GM18858 (cell line): ENCODE data around the gene VAT1L.
A peak's percentile ranks its signal among the peaks of the same experiment; 100 is the strongest.
"Not testable (repeated sequence)": the region's sequence is repeated elsewhere in the genome, so short reads cannot be mapped to it uniquely, and the experiment has no call there.

Experiments used
- ATAC-seq: cut with Tn5 transposase; IDR thresholded peaks from one replicate; pipeline ENCODE4 v1.9.1; 2021; ENCODE audit not compliant: unreplicated experiment

VAT1L gene

GRCh38 chr16:77987810-77988209 is 199.4 kb downstream of the VAT1L start:
- no peak for ATAC-seq

- ATAC-seq = no peak
Observed at GRCh38 chr16:77989846-77990245, 201.5 kb downstream of the VAT1L start.

GRCh38 chr16:77991701-77992100 is 203.3 kb downstream of the VAT1L start:
- no peak for ATAC-seq

- ATAC-seq = not testable (repeated sequence)
Observed at GRCh38 chr16:77992381-77992780, 204.0 kb downstream of the VAT1L start.

- ATAC-seq = no peak
Observed at GRCh38 chr16:77993111-77993985, 205.0 kb downstream of the VAT1L start.

GRCh38 chr16:77995843-77996455 is 207.6 kb downstream of the VAT1L start:
- ATAC-seq = no peak

- ATAC-seq = no peak
Observed at GRCh38 chr16:77998350-77999023, 210.1 kb downstream of the VAT1L start.

- ATAC-seq = no peak
Observed at GRCh38 chr16:78001451-78002025, 213.2 kb downstream of the VAT1L start.

- ATAC-seq = peak; percentile 98
Observed at GRCh38 chr16:78002915-78003538, 214.7 kb downstream of the VAT1L start.

DNA sequence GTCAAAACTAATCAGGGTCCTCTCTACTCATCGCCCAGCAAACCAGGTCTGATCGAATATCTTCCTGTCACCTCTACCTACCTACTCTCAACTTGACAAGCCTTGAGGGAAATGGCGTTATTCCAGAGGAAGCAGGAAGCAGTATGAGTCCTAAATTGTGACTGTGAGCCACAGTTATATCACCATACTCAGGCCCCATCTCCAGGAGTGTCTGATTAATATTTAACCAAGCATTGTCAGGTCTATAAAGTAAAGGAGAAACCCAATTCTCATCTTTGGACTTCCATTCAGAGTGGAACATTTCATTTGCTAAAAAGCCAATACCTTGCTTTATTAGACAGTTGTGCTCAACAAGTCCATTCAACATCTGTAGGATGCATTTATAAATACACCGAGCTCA is 216.2 kb downstream of the VAT1L start:
- no peak for ATAC-seq

GRCh38 chr16:78005881-78006280 is 217.5 kb downstream of the VAT1L start:
- no peak for ATAC-seq

DNA sequence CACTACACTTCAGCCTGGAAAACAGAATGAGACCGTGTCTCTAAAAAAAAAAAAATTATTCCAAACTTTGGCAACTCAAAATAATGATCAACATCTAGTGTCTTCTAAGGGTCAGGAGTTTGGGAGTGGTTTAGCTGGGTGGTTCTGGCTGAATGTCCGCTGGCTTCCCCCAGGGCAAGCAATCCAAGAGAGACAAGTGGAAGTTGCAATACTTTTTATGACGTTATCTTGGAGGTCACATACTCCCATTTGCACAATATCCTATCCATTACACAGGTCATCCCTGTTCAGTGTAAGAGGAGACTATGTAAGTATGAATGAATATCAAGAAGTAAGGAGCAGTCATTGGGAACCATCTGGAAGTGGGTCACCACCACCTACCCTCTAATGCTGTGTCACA is 218.8 kb downstream of the VAT1L start:
- no peak for ATAC-seq

GRCh38 chr16:78022347-78023060 is 234.1 kb downstream of the VAT1L start, which contains the start of gene CLEC3A:
Gene CLEC3A, plus strand, starts transcription at chr16:78022548. Its CDS starts 79 bp downstream, at chr16:78022627.
- no peak for ATAC-seq

GRCh38 chr16:78024159-78024558 is 235.8 kb downstream of the VAT1L start:
- no peak for ATAC-seq

- no peak for ATAC-seq
Observed at GRCh38 chr16:78025631-78026030, 237.3 kb downstream of the VAT1L start.

DNA sequence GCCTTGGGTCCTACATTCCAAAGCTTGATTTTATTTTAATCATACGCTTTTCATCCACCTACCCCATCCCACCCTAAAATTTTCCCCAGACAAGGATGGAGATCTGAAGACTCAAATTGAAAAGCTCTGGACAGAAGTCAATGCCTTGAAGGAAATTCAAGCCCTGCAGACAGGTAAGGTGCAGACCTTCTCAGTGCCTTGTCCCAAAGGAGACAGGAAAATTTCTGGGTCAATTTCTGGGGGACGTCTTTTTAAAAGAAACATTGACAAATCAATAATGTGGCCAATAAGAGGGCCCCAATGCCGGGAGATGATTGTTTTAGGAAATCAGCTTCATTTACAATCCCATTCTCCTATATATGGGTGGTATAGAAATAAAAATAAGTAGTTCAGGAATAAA is 239.7 kb downstream of the VAT1L start:
- ATAC-seq = no peak
